Neuronal stem cell (in vitro differentiated cells): ENCODE results near the gene MT1X.
A peak's percentile ranks its signal among the peaks of the same experiment; 100 is the strongest.
"Not testable (repeated sequence)": the region's sequence is repeated elsewhere in the genome, so short reads cannot be mapped to it uniquely, and the experiment has no call there.

Experiments used
- DNase-seq: peaks from one replicate; pipeline ENCODE4 v3.0.0-alpha.2; 2013; ENCODE audit warnings: low spot score
- H2AFZ ChIP-seq: one replicate; pipeline ENCODE4 v1.6.1; 2013; ENCODE audit warnings: mild to moderate bottlenecking, low read length, inconsistent platforms
- H2AK5ac ChIP-seq: 2 replicates; pipeline ENCODE4 v1.6.1; 2013; ENCODE audit warnings: low read depth, mild to moderate bottlenecking, inconsistent platforms, low read length, moderate library complexity, mixed read lengths
- H2BK120ac ChIP-seq: 2 replicates; pipeline ENCODE4 v1.6.1; 2013; ENCODE audit warnings: low read depth, mild to moderate bottlenecking, inconsistent platforms, low read length, moderate library complexity, mixed read lengths
- H2BK12ac ChIP-seq: one replicate; pipeline ENCODE4 v1.6.1; 2013; ENCODE audit warnings: low read length, inconsistent platforms
- H2BK15ac ChIP-seq: 2 replicates; pipeline ENCODE4 v1.6.1; 2013; ENCODE audit warnings: mild to moderate bottlenecking, low read length, inconsistent platforms, mixed read lengths
- H2BK5ac ChIP-seq: one replicate; pipeline ENCODE4 v1.6.1; 2013; ENCODE audit warnings: inconsistent platforms, mild to moderate bottlenecking, low read length, moderate library complexity
- H3K14ac ChIP-seq: one replicate; pipeline ENCODE4 v1.6.1; 2013; ENCODE audit warnings: low read length, inconsistent platforms
- H3K18ac ChIP-seq: 2 replicates; pipeline ENCODE4 v1.6.1; 2013; ENCODE audit warnings: low read length, inconsistent platforms
- H3K23ac ChIP-seq: 2 replicates; pipeline ENCODE4 v1.6.1; 2013; ENCODE audit warnings: low read depth, mild to moderate bottlenecking, mixed read lengths, low read length, inconsistent platforms; ENCODE audit not compliant: poor library complexity
- H3K27ac ChIP-seq: replicated peaks from 3 replicates; pipeline ENCODE4 v1.5.1; 2013; ENCODE audit warnings: low read length, inconsistent platforms
- H3K27me3 ChIP-seq, 3 experiments: 2 replicates each; pipeline ENCODE4 v1.6.1; 2013; ENCODE audit warnings: low read length in 3 of 3, mild to moderate bottlenecking in 2 of 3, inconsistent platforms in 1 of 3, low read depth in 1 of 3, mixed read lengths in 1 of 3, moderate library complexity in 1 of 3; ENCODE audit not compliant: control insufficient read depth in 3 of 3, insufficient read depth in 3 of 3
- H3K36me3 ChIP-seq, 2 donors: replicated peaks in 1 of 2; 2 replicates each; pipeline ENCODE4 v1.6.1; 2013; ENCODE audit warnings: low read length in 2 of 2; ENCODE audit not compliant: control insufficient read depth in 2 of 2, insufficient read depth in 2 of 2
- H3K4ac ChIP-seq: 2 replicates; pipeline ENCODE4 v1.6.1; 2013; ENCODE audit warnings: inconsistent platforms, mild to moderate bottlenecking, low read length, moderate library complexity
- H3K4me1 ChIP-seq, 2 donors: 1 replicate in 1 of 2; 2 replicates in 1 of 2; pipeline ENCODE4 v1.6.1; 2013; ENCODE audit warnings: low read length in 2 of 2, low read depth in 1 of 2; ENCODE audit not compliant: control insufficient read depth in 2 of 2, insufficient read depth in 1 of 2
- H3K4me2 ChIP-seq: one replicate; pipeline ENCODE4 v1.6.1; 2013; ENCODE audit warnings: mild to moderate bottlenecking, low read length, inconsistent platforms; ENCODE audit not compliant: insufficient read depth, poor library complexity, severe bottlenecking
- H3K4me3 ChIP-seq, 2 donors: 2 replicates each; pipeline ENCODE4 v1.5.1; 2013; ENCODE audit warnings: low read length in 2 of 2, mild to moderate bottlenecking in 2 of 2, inconsistent platforms in 1 of 2, moderate library complexity in 1 of 2
- H3K79me1 ChIP-seq: one replicate; pipeline ENCODE4 v1.6.1; 2013; ENCODE audit warnings: low read depth, mild to moderate bottlenecking, inconsistent platforms, low read length, moderate library complexity
- H3K9ac ChIP-seq: one replicate; pipeline ENCODE4 v1.6.1; 2013; ENCODE audit warnings: mild to moderate bottlenecking, low read depth, low read length, inconsistent platforms; ENCODE audit not compliant: poor library complexity
- H3K9me3 ChIP-seq, 2 donors: replicated peaks in 1 of 2; 2 replicates each; pipeline versions ENCODE3 to v1.6.1; 2013; ENCODE audit warnings: low read length in 2 of 2, mild to moderate bottlenecking in 2 of 2, inconsistent platforms in 1 of 2, low read depth in 1 of 2, mixed read lengths in 1 of 2, moderate library complexity in 1 of 2; ENCODE audit not compliant: control insufficient read depth in 2 of 2, insufficient read depth in 1 of 2
- H4K8ac ChIP-seq: one replicate; pipeline ENCODE4 v1.6.1; 2013; ENCODE audit warnings: low read depth, mild to moderate bottlenecking, inconsistent platforms, low read length, moderate library complexity
- H4K91ac ChIP-seq: one replicate; pipeline ENCODE4 v1.6.1; 2013; ENCODE audit warnings: low read length, low read depth, mild to moderate bottlenecking, inconsistent platforms; ENCODE audit not compliant: poor library complexity
- WGBS, 2 donors: extraction: QIAGEN DNeasy Blood & Tissue Kit; methylation state at CpG; one replicate each; pipeline ENCODE4 v1.1.7; 2013; ENCODE audit warnings: missing lambda C conversion rate in 2 of 2, mixed read lengths in 1 of 2; ENCODE audit not compliant: insufficient read length in 2 of 2, insufficient replicate concordance in 1 of 2; ENCODE audit errors: extremely low coverage in 2 of 2; 5-methylcytosine and 5-hydroxymethylcytosine counted together

The MT1X gene

GRCh38 chr16:56662357-56663354 lies 19.6 kb upstream of the MT1X start:
- no peak overlapping the region for H3K9ac ChIP-seq
- no peaks in the 10 kb centered on the region for H3K36me3 ChIP-seq
- H3K4me3 ChIP-seq, result peak overlapping the region in 1 of 2 donors; percentile 25
- H3K23ac ChIP-seq, result peak overlapping the region; percentile 11
- peaks cover 0 to 2% of the 10 kb centered on the region in 2 donors for H3K9me3 ChIP-seq
- no peak overlapping the region for H4K91ac ChIP-seq
- H3K4me2 ChIP-seq, result no peak overlapping the region
- H3K79me1 ChIP-seq, result no peaks in the 10 kb centered on the region
- H3K27me3 ChIP-seq, result peaks cover 30 to 100% (median 97%) of the 10 kb centered on the region in 3 experiments
- H3K14ac ChIP-seq, result no peak overlapping the region
- no peak overlapping the region for H2BK15ac ChIP-seq
- H2BK12ac ChIP-seq, result no peak overlapping the region
- peak overlapping the region; percentile 32 for H3K18ac ChIP-seq
- no peak overlapping the region for H2AK5ac ChIP-seq
- DNase-seq, result no peak
- WGBS, 2 donors, result no CpG with 5 or more reads among the region's 48 CpGs
- peaks cover 0 to 4% of the 10 kb centered on the region in 2 donors for H3K4me1 ChIP-seq
- no peak overlapping the region for H4K8ac ChIP-seq
- H2BK120ac ChIP-seq, result no peak overlapping the region
- H3K27ac ChIP-seq, result no peak overlapping the region
- no peak overlapping the region for H2BK5ac ChIP-seq
- no peak overlapping the region for H3K4ac ChIP-seq
- peak overlapping the region; percentile 42 for H2AFZ ChIP-seq

GRCh38 chr16:56664506-56664905 lies 17.8 kb upstream of the MT1X start:
- Histone ChIP-seq H3K4ac (no peak overlapping the region), H2BK5ac (no peak overlapping the region), H3K4me2 (no peak overlapping the region), H3K23ac (no peak overlapping the region), H2AK5ac (no peak overlapping the region), H4K91ac (no peak overlapping the region), H2BK120ac (no peak overlapping the region), H4K8ac (no peak overlapping the region), H3K9ac (no peak overlapping the region), H3K79me1 (no peaks in the 10 kb centered on the region), H2BK15ac (no peak overlapping the region), H3K4me1 (no peaks in the 10 kb centered on the region), H3K4me3 (no peak overlapping the region), H3K9me3 (peaks cover 0 to 3% of the 10 kb centered on the region in 2 donors), H3K27ac (no peak overlapping the region), H2AFZ (no peak overlapping the region), H2BK12ac (no peak overlapping the region), H3K27me3 (peaks cover 41 to 100% (median 98%) of the 10 kb centered on the region in 3 experiments), H3K14ac (no peak overlapping the region), H3K18ac (no peak overlapping the region), H3K36me3 (no peaks in the 10 kb centered on the region)
- DNase-seq, result no peak
- WGBS, 2 donors, result no CpG with 5 or more reads among the region's 1 CpG

- H3K4me1 ChIP-seq, H3K23ac ChIP-seq, DNase-seq, H3K4ac ChIP-seq, H3K79me1 ChIP-seq, H3K4me2 ChIP-seq, H2BK15ac ChIP-seq, H2BK12ac ChIP-seq, H2BK120ac ChIP-seq, H3K14ac ChIP-seq, H2AK5ac ChIP-seq, H3K4me3 ChIP-seq, H3K36me3 ChIP-seq, H3K9ac ChIP-seq, H3K9me3 ChIP-seq, H3K27ac ChIP-seq, H4K91ac ChIP-seq, H2AFZ ChIP-seq, H4K8ac ChIP-seq, H3K18ac ChIP-seq, H2BK5ac ChIP-seq: not testable (repeated sequence)
- no CpG with 5 or more reads among the region's 8 CpGs for WGBS, 2 donors
- H3K27me3 ChIP-seq, result peaks cover 48 to 100% (median 98%) of the 10 kb centered on the region in 3 experiments
Observed at GRCh38 chr16:56665286-56666261, 16.7 kb upstream of the MT1X start.
